GM06990 (cell line): ENCODE measurements around the gene ABCF3.

Source experiments
- DNase-seq: peaks from one replicate; pipeline ENCODE4 v3.0.0-alpha.2; 2011; ENCODE audit not compliant: insufficient read length; ENCODE audit errors: extremely low read depth
- H3K27me3 ChIP-seq: replicated peaks from 2 replicates; pipeline ENCODE4 v1.6.0; 2011; ENCODE audit warnings: low read length; ENCODE audit not compliant: control insufficient read depth, insufficient read depth
- H3K36me3 ChIP-seq: 2 replicates; pipeline ENCODE4 v1.5.1; 2011; ENCODE audit warnings: low read length; ENCODE audit not compliant: control insufficient read depth, insufficient read depth
- H3K4me3 ChIP-seq: replicated peaks from 2 replicates; pipeline ENCODE4 v1.5.1; 2011; ENCODE audit warnings: low read depth, mild to moderate bottlenecking, control low read depth, low read length
- CTCF ChIP-seq: IDR thresholded peaks from 2 replicates; pipeline ENCODE4 v1.5.1; 2011; ENCODE audit warnings: low read length, control low read depth, mild to moderate bottlenecking, inconsistent platforms; ENCODE audit not compliant: insufficient read depth, poor library complexity, severe bottlenecking

The ABCF3 gene

GRCh38 chr3:184186184-184186901 is at the start of gene ABCF3:
Gene ABCF3 (plus strand): TSS chr3:184186199. CDS start chr3:184186208, 9 bp downstream.
- H3K27me3 ChIP-seq: no peaks in the 10 kb centered on the region
- H3K4me3 ChIP-seq: peak within 1 kb of the TSS; percentile 99
- H3K36me3 ChIP-seq: peaks cover 51% of the 10 kb centered on the region
- no peak for DNase-seq
- no peak for TF ChIP-seq CTCF

- no peak for DNase-seq
- Histone ChIP-seq H3K4me3 (no peak overlapping the region), H3K36me3 (peaks cover 34% of the 10 kb centered on the region), H3K27me3 (no peaks in the 10 kb centered on the region)
- no peak for TF ChIP-seq CTCF
These were observed 45.6 kb upstream of the ABCF3 start for GRCh38 chr3:184140436-184140835.

GRCh38 chr3:184142199-184142598 is 43.8 kb upstream of the ABCF3 start:
- Histone ChIP-seq H3K27me3 (no peaks in the 10 kb centered on the region), H3K36me3 (peaks cover 35% of the 10 kb centered on the region), H3K4me3 (no peak overlapping the region)
- DNase-seq: no peak
- TF ChIP-seq CTCF: no peak

GRCh38 chr3:184143327-184143726 is 42.7 kb upstream of the ABCF3 start:
- TF ChIP-seq CTCF: no peak
- Histone ChIP-seq H3K4me3 (no peak overlapping the region), H3K36me3 (peaks cover 35% of the 10 kb centered on the region), H3K27me3 (no peaks in the 10 kb centered on the region)
- no peak for DNase-seq

GRCh38 chr3:184144505-184144904 is 41.5 kb upstream of the ABCF3 start:
- no peak for TF ChIP-seq CTCF
- Histone ChIP-seq H3K36me3 (peaks cover 35% of the 10 kb centered on the region), H3K4me3 (no peak overlapping the region), H3K27me3 (no peaks in the 10 kb centered on the region)
- DNase-seq: no peak
